H1 (cell line): ENCODE results near the gene H1-8. TPM values are rescaled to one million over a fixed set of nuclear protein-coding genes. Genes with fewer than 3 reads are reported as not detected.

Experiments
- SP4 ChIP-seq: IDR thresholded peaks from 2 replicates; pipeline ENCODE4 v1.6.1; 2012; ENCODE audit warnings: low read length, inconsistent platforms
- polyA plus RNA-seq, 7 experiments: library from polyadenylated mRNA; depleted of rRNA in 3 of 7; stranded (reverse) in 5 of 7; unstranded in 2 of 7; fragments of >200 nt in 5 of 7; fragments of 200-250 nt in 2 of 7; gene quantifications; 1 replicate in 5 of 7; 2 replicates in 1 of 7; 4 replicates in 1 of 7; pipeline versions ENCODE4 v1.2.1 to v1.2.3, GENCODE V29; 2011 to 2013; ENCODE audit warnings: missing spikeins in 2 of 7, mixed read lengths in 2 of 7
- total RNA-seq: library from RNA; stranded (reverse); fragmentation: NEBNext Ultra II Directional; extraction: Animal tissue kit (Norgen Biotek cat#: 25700); gene quantifications from 2 replicates; pipeline ENCODE4 v1.2.1, GENCODE V29; 2021
- TF ChIP-seq, protein P1 (sequence below): fragments of 300-600 bp; sonication (generic); IDR thresholded peaks from 2 replicates; pipeline ENCODE4 v1.7.1; 2012; ENCODE audit warnings: low read length, moderate library complexity, mild to moderate bottlenecking, inconsistent platforms; ENCODE audit not compliant: insufficient replicate concordance

Gene H1-8
- total and polyA plus RNA-seq, 2 of the 8 experiments (the other 6 are each of a cell fraction or from before 2014, with no cell fraction given) = not detected

DNA sequence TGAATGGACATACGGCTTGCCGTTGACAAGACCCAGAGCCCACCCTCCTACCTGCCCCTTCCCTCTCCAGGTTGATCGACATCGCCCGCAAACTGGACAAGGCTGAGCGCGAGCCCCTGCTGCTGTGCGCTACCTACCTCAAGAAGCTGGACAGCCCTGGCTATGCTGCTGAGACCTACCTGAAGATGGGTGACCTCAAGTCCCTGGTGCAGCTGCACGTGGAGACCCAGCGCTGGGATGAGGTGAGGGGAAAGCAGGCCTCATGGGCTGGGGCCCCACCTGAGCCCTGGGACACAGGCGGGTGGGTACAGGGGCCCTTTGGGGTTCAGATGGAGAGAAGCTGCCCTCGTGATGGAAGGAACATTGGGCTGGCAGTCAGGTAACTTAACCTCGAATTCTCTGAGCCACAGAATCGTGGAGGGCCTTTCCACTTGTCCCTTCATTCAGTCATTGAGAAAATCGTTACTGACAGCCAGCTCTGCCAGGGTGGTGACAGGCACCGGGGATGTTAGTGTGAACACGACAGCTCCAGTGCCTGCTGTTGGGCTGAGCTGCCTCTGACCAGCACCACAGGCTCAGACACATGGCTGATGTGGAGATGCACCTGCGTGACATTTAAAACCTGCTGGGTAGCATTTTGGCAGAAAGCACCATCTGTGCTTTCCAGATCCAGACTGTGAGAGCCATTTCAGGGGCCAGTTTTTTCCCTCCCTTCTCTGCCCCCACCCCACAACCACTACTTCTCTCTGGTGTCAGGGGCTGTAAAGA lies 40.1 kb upstream of the H1-8 start (continued):
- TF ChIP-seq, protein P1, sequence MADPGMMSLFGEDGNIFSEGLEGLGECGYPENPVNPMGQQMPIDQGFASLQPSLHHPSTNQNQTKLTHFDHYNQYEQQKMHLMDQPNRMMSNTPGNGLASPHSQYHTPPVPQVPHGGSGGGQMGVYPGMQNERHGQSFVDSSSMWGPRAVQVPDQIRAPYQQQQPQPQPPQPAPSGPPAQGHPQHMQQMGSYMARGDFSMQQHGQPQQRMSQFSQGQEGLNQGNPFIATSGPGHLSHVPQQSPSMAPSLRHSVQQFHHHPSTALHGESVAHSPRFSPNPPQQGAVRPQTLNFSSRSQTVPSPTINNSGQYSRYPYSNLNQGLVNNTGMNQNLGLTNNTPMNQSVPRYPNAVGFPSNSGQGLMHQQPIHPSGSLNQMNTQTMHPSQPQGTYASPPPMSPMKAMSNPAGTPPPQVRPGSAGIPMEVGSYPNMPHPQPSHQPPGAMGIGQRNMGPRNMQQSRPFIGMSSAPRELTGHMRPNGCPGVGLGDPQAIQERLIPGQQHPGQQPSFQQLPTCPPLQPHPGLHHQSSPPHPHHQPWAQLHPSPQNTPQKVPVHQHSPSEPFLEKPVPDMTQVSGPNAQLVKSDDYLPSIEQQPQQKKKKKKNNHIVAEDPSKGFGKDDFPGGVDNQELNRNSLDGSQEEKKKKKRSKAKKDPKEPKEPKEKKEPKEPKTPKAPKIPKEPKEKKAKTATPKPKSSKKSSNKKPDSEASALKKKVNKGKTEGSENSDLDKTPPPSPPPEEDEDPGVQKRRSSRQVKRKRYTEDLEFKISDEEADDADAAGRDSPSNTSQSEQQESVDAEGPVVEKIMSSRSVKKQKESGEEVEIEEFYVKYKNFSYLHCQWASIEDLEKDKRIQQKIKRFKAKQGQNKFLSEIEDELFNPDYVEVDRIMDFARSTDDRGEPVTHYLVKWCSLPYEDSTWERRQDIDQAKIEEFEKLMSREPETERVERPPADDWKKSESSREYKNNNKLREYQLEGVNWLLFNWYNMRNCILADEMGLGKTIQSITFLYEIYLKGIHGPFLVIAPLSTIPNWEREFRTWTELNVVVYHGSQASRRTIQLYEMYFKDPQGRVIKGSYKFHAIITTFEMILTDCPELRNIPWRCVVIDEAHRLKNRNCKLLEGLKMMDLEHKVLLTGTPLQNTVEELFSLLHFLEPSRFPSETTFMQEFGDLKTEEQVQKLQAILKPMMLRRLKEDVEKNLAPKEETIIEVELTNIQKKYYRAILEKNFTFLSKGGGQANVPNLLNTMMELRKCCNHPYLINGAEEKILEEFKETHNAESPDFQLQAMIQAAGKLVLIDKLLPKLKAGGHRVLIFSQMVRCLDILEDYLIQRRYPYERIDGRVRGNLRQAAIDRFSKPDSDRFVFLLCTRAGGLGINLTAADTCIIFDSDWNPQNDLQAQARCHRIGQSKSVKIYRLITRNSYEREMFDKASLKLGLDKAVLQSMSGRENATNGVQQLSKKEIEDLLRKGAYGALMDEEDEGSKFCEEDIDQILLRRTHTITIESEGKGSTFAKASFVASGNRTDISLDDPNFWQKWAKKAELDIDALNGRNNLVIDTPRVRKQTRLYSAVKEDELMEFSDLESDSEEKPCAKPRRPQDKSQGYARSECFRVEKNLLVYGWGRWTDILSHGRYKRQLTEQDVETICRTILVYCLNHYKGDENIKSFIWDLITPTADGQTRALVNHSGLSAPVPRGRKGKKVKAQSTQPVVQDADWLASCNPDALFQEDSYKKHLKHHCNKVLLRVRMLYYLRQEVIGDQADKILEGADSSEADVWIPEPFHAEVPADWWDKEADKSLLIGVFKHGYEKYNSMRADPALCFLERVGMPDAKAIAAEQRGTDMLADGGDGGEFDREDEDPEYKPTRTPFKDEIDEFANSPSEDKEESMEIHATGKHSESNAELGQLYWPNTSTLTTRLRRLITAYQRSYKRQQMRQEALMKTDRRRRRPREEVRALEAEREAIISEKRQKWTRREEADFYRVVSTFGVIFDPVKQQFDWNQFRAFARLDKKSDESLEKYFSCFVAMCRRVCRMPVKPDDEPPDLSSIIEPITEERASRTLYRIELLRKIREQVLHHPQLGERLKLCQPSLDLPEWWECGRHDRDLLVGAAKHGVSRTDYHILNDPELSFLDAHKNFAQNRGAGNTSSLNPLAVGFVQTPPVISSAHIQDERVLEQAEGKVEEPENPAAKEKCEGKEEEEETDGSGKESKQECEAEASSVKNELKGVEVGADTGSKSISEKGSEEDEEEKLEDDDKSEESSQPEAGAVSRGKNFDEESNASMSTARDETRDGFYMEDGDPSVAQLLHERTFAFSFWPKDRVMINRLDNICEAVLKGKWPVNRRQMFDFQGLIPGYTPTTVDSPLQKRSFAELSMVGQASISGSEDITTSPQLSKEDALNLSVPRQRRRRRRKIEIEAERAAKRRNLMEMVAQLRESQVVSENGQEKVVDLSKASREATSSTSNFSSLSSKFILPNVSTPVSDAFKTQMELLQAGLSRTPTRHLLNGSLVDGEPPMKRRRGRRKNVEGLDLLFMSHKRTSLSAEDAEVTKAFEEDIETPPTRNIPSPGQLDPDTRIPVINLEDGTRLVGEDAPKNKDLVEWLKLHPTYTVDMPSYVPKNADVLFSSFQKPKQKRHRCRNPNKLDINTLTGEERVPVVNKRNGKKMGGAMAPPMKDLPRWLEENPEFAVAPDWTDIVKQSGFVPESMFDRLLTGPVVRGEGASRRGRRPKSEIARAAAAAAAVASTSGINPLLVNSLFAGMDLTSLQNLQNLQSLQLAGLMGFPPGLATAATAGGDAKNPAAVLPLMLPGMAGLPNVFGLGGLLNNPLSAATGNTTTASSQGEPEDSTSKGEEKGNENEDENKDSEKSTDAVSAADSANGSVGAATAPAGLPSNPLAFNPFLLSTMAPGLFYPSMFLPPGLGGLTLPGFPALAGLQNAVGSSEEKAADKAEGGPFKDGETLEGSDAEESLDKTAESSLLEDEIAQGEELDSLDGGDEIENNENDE = no peak
- TF ChIP-seq SP4 = no peak
